H1 (cell line): ENCODE measurements around the gene PEAK1. TPM values are rescaled to one million over a fixed set of nuclear protein-coding genes. Genes with fewer than 3 reads are reported as not detected.

ENCODE experiments used
- CTCF ChIA-PET: fragments of 300-600 bp; sonication (Branson Sonifier 250); formaldehyde crosslinking; loops from one replicate; lab custom pipeline; 2021; ENCODE audit not compliant: partially characterized antibody; lab: Charles Lee
- POLR2A ChIA-PET: fragments of 300-600 bp; sonication (Branson Sonifier 250); formaldehyde crosslinking; loops from one replicate; lab custom pipeline; 2021; ENCODE audit warnings: inconsistent platforms; ENCODE audit not compliant: partially characterized antibody; lab: Charles Lee
- DNase-seq, 2 experiments: peaks; one replicate each; pipeline versions ENCODE4 v3.0.0 to v3.0.0-alpha.2; 2010 to 2022; ENCODE audit warnings: low spot score in 2 of 2, low read depth in 1 of 2, mixed read lengths in 1 of 2
- FAIRE-seq: peaks from 2 replicates; lab custom pipeline; 2011; peaks lifted over from hg19 to GRCh38; lab: Jason Lieb, UNC
- H2AFZ ChIP-seq: 2 replicates; pipeline ENCODE4 v1.8.1; 2012; ENCODE audit warnings: low read length, inconsistent platforms
- H2AK5ac ChIP-seq: 2 replicates; pipeline ENCODE4 v1.6.1; 2013; ENCODE audit warnings: low read depth, low read length
- H2BK120ac ChIP-seq: replicated peaks from 2 replicates; pipeline ENCODE3; 2013; ENCODE audit warnings: low read depth, low read length, inconsistent platforms
- H2BK12ac ChIP-seq: 2 replicates; pipeline ENCODE4 v1.6.1; 2013; ENCODE audit warnings: low read depth, low read length
- H2BK15ac ChIP-seq: 2 replicates; pipeline ENCODE4 v1.6.1; 2013; ENCODE audit warnings: low read length
- H2BK20ac ChIP-seq: 2 replicates; pipeline ENCODE4 v1.6.1; 2013; ENCODE audit warnings: low read length
- H2BK5ac ChIP-seq: 2 replicates; pipeline ENCODE4 v1.6.1; 2013; ENCODE audit warnings: low read depth, low read length
- H3K14ac ChIP-seq: 2 replicates; pipeline ENCODE4 v1.6.1; 2013; ENCODE audit warnings: inconsistent platforms; ENCODE audit not compliant: insufficient read length
- H3K18ac ChIP-seq: 2 replicates; pipeline ENCODE4 v1.6.1; 2013; ENCODE audit warnings: low read length; ENCODE audit errors: extremely low read depth
- H3K23ac ChIP-seq: 2 replicates; pipeline ENCODE4 v1.6.1; 2013; ENCODE audit warnings: inconsistent platforms; ENCODE audit not compliant: insufficient read length
- H3K23me2 ChIP-seq: 2 replicates; pipeline ENCODE4 v1.6.1; 2013; ENCODE audit warnings: low read depth, low read length
- H3K27ac ChIP-seq: 2 replicates; pipeline ENCODE4 v1.6.1; 2011; ENCODE audit warnings: low read depth, low read length, inconsistent platforms
- H3K27me3 ChIP-seq, 4 experiments: replicated peaks in 1 of 4; 1 replicate in 1 of 4; 2 replicates in 3 of 4; pipeline versions ENCODE4 v1.6.1 to v1.8.1; 2011 to 2013; ENCODE audit warnings: low read length in 3 of 4, mild to moderate bottlenecking in 3 of 4, inconsistent platforms in 2 of 4, mixed read lengths in 2 of 4, moderate library complexity in 1 of 4; ENCODE audit not compliant: control insufficient read depth in 3 of 4, insufficient read depth in 3 of 4; ENCODE audit errors: extremely low read depth in 1 of 4
- H3K36me3 ChIP-seq, 4 experiments: 2 replicates each; pipeline versions ENCODE4 v1.6.1 to v1.8.1; 2011 to 2013; ENCODE audit warnings: mild to moderate bottlenecking in 4 of 4, low read length in 3 of 4, moderate library complexity in 2 of 4, control low read depth in 1 of 4, inconsistent platforms in 1 of 4; ENCODE audit not compliant: insufficient read depth in 4 of 4, control insufficient read depth in 2 of 4
- H3K4ac ChIP-seq: replicated peaks from 2 replicates; pipeline ENCODE3; 2013; ENCODE audit warnings: low read length, low read depth, mixed read lengths, inconsistent platforms; ENCODE audit not compliant: insufficient read length
- H3K4me1 ChIP-seq, 4 experiments: replicated peaks in 1 of 4; 1 replicate in 1 of 4; 2 replicates in 3 of 4; pipeline versions ENCODE4 v1.6.1 to v1.8.1; 2011 to 2013; ENCODE audit warnings: low read length in 3 of 4, inconsistent platforms in 2 of 4, mixed read lengths in 1 of 4; ENCODE audit not compliant: insufficient read depth in 4 of 4, control insufficient read depth in 3 of 4
- H3K4me2 ChIP-seq, 2 experiments: 2 replicates each; pipeline versions ENCODE4 v1.6.1 to v1.8.1; 2011 to 2013; ENCODE audit warnings: low read depth in 2 of 2, low read length in 2 of 2, control low read depth in 1 of 2, inconsistent platforms in 1 of 2, mild to moderate bottlenecking in 1 of 2; ENCODE audit not compliant: insufficient read depth in 1 of 2
- H3K4me3 ChIP-seq, 4 experiments: fragments of 200-600, 300-600 bp in 1 of 4; sonication (generic), shearing (Covaris generic), sonication (Bioruptor Twin) in 1 of 4; 2 replicates each; pipeline versions ENCODE4 v1.5.1 to v1.8.1; 2011 to 2016; ENCODE audit warnings: low read length in 4 of 4, low read depth in 3 of 4, control low read depth in 2 of 4, inconsistent platforms in 2 of 4, mild to moderate bottlenecking in 2 of 4, mixed read lengths in 1 of 4, moderate library complexity in 1 of 4; ENCODE audit not compliant: insufficient read depth in 2 of 4; ENCODE audit errors: extremely low read depth in 1 of 4
- H3K56ac ChIP-seq: replicated peaks from 2 replicates; pipeline ENCODE3; 2013; ENCODE audit warnings: low read depth, mild to moderate bottlenecking, mixed read lengths, low read length, inconsistent platforms; ENCODE audit not compliant: insufficient read length
- H3K79me1 ChIP-seq: 2 replicates; pipeline ENCODE4 v1.6.1; 2013; ENCODE audit warnings: low read depth, low read length, control low read depth
- H3K79me2 ChIP-seq, 2 experiments: 2 replicates each; pipeline versions ENCODE4 v1.6.1 to v1.8.1; 2012 to 2013; ENCODE audit warnings: low read length in 2 of 2, mild to moderate bottlenecking in 2 of 2, inconsistent platforms in 1 of 2; ENCODE audit not compliant: insufficient read depth in 2 of 2, control insufficient read depth in 1 of 2
- H3K9ac ChIP-seq, 4 experiments: replicated peaks in 1 of 4; 1 replicate in 1 of 4; 2 replicates in 3 of 4; pipeline versions ENCODE4 v1.6.1 to v1.8.1; 2011 to 2013; ENCODE audit warnings: low read depth in 3 of 4, low read length in 3 of 4, control low read depth in 2 of 4, mild to moderate bottlenecking in 2 of 4, moderate library complexity in 2 of 4, inconsistent platforms in 1 of 4; ENCODE audit errors: extremely low read depth in 1 of 4
- H3K9me3 ChIP-seq, 2 experiments: 2 replicates each; pipeline versions ENCODE4 v1.6.1 to v1.8.1; 2012 to 2013; ENCODE audit warnings: mild to moderate bottlenecking in 2 of 2, moderate library complexity in 2 of 2, control low read depth in 1 of 2, inconsistent platforms in 1 of 2, low read depth in 1 of 2, low read length in 1 of 2, mixed read lengths in 1 of 2; ENCODE audit not compliant: insufficient read depth in 2 of 2
- H4K20me1 ChIP-seq, 2 experiments: replicated peaks in 1 of 2; 2 replicates each; pipeline versions ENCODE3 to v1.8.1; 2011 to 2013; ENCODE audit warnings: inconsistent platforms in 2 of 2, low read length in 2 of 2, mild to moderate bottlenecking in 1 of 2; ENCODE audit not compliant: insufficient read depth in 2 of 2, control insufficient read depth in 1 of 2
- H4K5ac ChIP-seq: 2 replicates; pipeline ENCODE4 v1.6.1; 2013; ENCODE audit warnings: low read length, low read depth, mixed read lengths, inconsistent platforms; ENCODE audit not compliant: insufficient read length
- H4K8ac ChIP-seq: 2 replicates; pipeline ENCODE4 v1.8.0; 2013; ENCODE audit warnings: mild to moderate bottlenecking, moderate library complexity, low read length, inconsistent platforms; ENCODE audit not compliant: insufficient read depth; ENCODE audit errors: extremely low read depth
- H4K91ac ChIP-seq: replicated peaks from 2 replicates; pipeline ENCODE3; 2013; ENCODE audit warnings: low read length, mixed read lengths, inconsistent platforms; ENCODE audit not compliant: insufficient read length
- NANOG ChIP-seq: IDR thresholded peaks from 2 replicates; pipeline ENCODE4 v1.6.1; 2011; ENCODE audit warnings: low read length, low read depth, mild to moderate bottlenecking, inconsistent platforms; ENCODE audit not compliant: insufficient read depth, poor library complexity, severe bottlenecking
- WGBS, 2 experiments: shearing (Covaris generic) in 1 of 2; methylation state at CpG; one replicate each; pipeline versions ENCODE4 v1.1.6 to v1.1.7; 2013 to 2015; ENCODE audit warnings: low lambda C conversion rate in 2 of 2, mixed read lengths in 2 of 2, inconsistent platforms in 1 of 2, low coverage in 1 of 2, missing lambda C conversion rate in 1 of 2; ENCODE audit not compliant: insufficient replicate concordance in 2 of 2, insufficient coverage in 1 of 2, insufficient read length in 1 of 2; ENCODE audit errors: extremely low coverage in 1 of 2, missing lambda C conversion rate in 1 of 2; 5-methylcytosine and 5-hydroxymethylcytosine counted together
- polyA plus RNA-seq, 7 experiments: library from polyadenylated mRNA; depleted of rRNA in 3 of 7; stranded (reverse) in 5 of 7; unstranded in 2 of 7; fragments of >200 nt in 5 of 7; fragments of 200-250 nt in 2 of 7; gene quantifications; 1 replicate in 5 of 7; 2 replicates in 1 of 7; 4 replicates in 1 of 7; pipeline versions ENCODE4 v1.2.1 to v1.2.3, GENCODE V29; 2011 to 2013; ENCODE audit warnings: missing spikeins in 2 of 7, mixed read lengths in 2 of 7
- total RNA-seq: library from RNA; stranded (reverse); fragmentation: NEBNext Ultra II Directional; extraction: Animal tissue kit (Norgen Biotek cat#: 25700); gene quantifications from 2 replicates; pipeline ENCODE4 v1.2.1, GENCODE V29; 2021

Gene PEAK1
- total and polyA plus RNA-seq, 2 of the 8 experiments (the other 6 are each of a cell fraction or from before 2014, with no cell fraction given): 8.8 to 44.8 TPM

DNA sequence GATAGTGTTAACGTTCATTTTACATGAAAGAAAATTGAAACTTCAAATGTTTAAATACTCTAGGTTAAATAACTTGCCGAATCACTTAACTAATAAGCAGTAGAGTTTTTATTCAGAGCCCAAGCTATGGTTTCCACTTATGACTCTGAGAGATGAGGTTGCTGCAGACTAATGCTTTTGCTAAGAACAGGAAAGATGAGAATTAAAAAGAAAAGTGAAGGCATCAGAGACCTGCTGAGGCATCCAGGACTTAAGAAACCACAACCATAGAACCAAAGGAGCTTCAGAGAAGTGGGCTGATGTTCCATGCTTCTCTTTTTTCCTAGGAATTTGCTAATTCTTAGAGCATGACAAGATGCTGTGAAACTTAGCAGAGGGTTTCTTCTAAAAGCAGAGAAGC lies 10.3 kb upstream of the PEAK1 start:
- no peak overlapping the region for H3K18ac ChIP-seq
- peaks cover 0 to 1% of the 10 kb centered on the region in 2 experiments for H4K20me1 ChIP-seq
- H3K4ac ChIP-seq: no peak overlapping the region
- no peak overlapping the region for H2AK5ac ChIP-seq
- H2BK120ac ChIP-seq: no peak overlapping the region
- no peak for DNase-seq
- no peak overlapping the region for H2BK5ac ChIP-seq
- no peaks in the 10 kb centered on the region for H3K4me1 ChIP-seq
- H2BK20ac ChIP-seq: no peak overlapping the region
- no peak overlapping the region for H2BK15ac ChIP-seq
- H2BK12ac ChIP-seq: no peak overlapping the region
- no peak overlapping the region for H3K23ac ChIP-seq
- H3K9me3 ChIP-seq: no peaks in the 10 kb centered on the region
- peaks cover 0 to 63% of the 10 kb centered on the region in 2 experiments; a peak in 3 of 4 replicates for H3K79me2 ChIP-seq
- WGBS, 2 experiments: 88% methylated on average over 2 of the region's 2 CpGs; no CpG with 5 or more reads in 1 of the 2 experiments
- no peak overlapping the region for H3K4me3 ChIP-seq
- H3K36me3 ChIP-seq: no peaks in the 10 kb centered on the region; a peak in 1 of 8 replicates
- H3K14ac ChIP-seq: no peak overlapping the region
- no peaks in the 10 kb centered on the region for H3K79me1 ChIP-seq
- no peak overlapping the region for H3K56ac ChIP-seq
- no peak overlapping the region for H4K5ac ChIP-seq
- H3K23me2 ChIP-seq: no peaks in the 10 kb centered on the region
- H3K9ac ChIP-seq: no peak overlapping the region
- POLR2A ChIA-PET: interaction anchor here (0.7 to 2.7 kb wide), 4 partner anchors 9 to 98 kb away, joined by 3 to 9 read pairs (median 4); partner anchors contain the start of gene HMG20A
- no peak overlapping the region for H4K91ac ChIP-seq
- H2AFZ ChIP-seq: no peak overlapping the region
- TF ChIP-seq NANOG: no peak
- H3K4me2 ChIP-seq: no peak overlapping the region
- FAIRE-seq: no peak
- no peak overlapping the region for H4K8ac ChIP-seq
- no peak overlapping the region for H3K27ac ChIP-seq
- H3K27me3 ChIP-seq: peaks cover 0 to 1% (median 0%) of the 10 kb centered on the region in 4 experiments; a peak in 1 of 7 replicates
- CTCF ChIA-PET: interaction anchor here (0.8 to 1.1 kb wide), 3 partner anchors 9 to 243 kb away, joined by 3 read pairs; no protein-coding TSS in a partner anchor
